Prostate gland (tissue), 2 donors: ENCODE measurements around the gene SLC29A4. TPM values are rescaled to one million over a fixed set of nuclear protein-coding genes. Genes with fewer than 3 reads are reported as not detected.

ENCODE experiments used
- DNase-seq: peaks from one replicate; pipeline ENCODE4 v3.0.0-alpha.2; 2019; ENCODE audit warnings: low spot score
- H3K27ac ChIP-seq, 2 donors: fragments of 200-600 bp; sonication (generic); 2 replicates each; pipeline ENCODE4 v1.5.1; 2017 to 2019
- H3K27me3 ChIP-seq: fragments of 200-600 bp; sonication (generic); replicated peaks from 2 replicates; pipeline ENCODE4 v1.5.1; 2019; ENCODE audit not compliant: insufficient read depth
- H3K36me3 ChIP-seq, 2 donors: fragments of 200-600 bp; sonication (generic); 1 replicate in 1 of 2; 2 replicates in 1 of 2; pipeline versions ENCODE4 v1.5.1 to v1.8.1; 2017 to 2019
- H3K4me1 ChIP-seq: fragments of 200-600 bp; sonication (generic); replicated peaks from 2 replicates; pipeline ENCODE4 v1.5.1; 2019
- H3K4me3 ChIP-seq, 2 donors: fragments of 200-600 bp; sonication (generic); 2 replicates each; pipeline ENCODE4 v1.5.1; 2017 to 2019
- H3K9me3 ChIP-seq: fragments of 200-600 bp; sonication (generic); 2 replicates; pipeline ENCODE4 v1.5.1; 2017
- POLR2A ChIP-seq: fragments of 450-650 bp; IDR thresholded peaks from one replicate; pipeline ENCODE4 v1.6.1; 2016; ENCODE audit warnings: antibody characterized with exemption, mild to moderate bottlenecking
- POLR2AphosphoS5 ChIP-seq: sonication (generic); formaldehyde crosslinking; IDR thresholded peaks from one replicate; pipeline ENCODE4 v1.6.1; 2017; ENCODE audit warnings: antibody characterized with exemption
- WGBS: methylation state at CpG from one replicate; pipeline ENCODE4 v1.1.5; 2018; 5-methylcytosine and 5-hydroxymethylcytosine counted together
- intact Hi-C: fragments of 100-400 bp; cut with DNase I; formaldehyde crosslinking; loops from one replicate; pipeline ENCODE4 v1.14.2; 2022
- total RNA-seq, 2 donors: library from RNA; depleted of rRNA; stranded (reverse); fragments of >200 nt; gene quantifications; one replicate each; pipeline ENCODE4 v1.1.0, GENCODE V29; 2016
- TF ChIP-seq, protein P1 (sequence below), 4 experiments: fragments of 200-600 bp in 2 of 4; fragments of 450-650 bp in 2 of 4; sonication (generic) in 2 of 4; IDR thresholded peaks; 1 replicate in 3 of 4; 2 replicates in 1 of 4; pipeline ENCODE4 v1.5.1; 2016 to 2019; ENCODE audit warnings: antibody characterized with exemption in 4 of 4, mild to moderate bottlenecking in 2 of 4, moderate library complexity in 2 of 4

Gene SLC29A4
- total RNA-seq, 2 donors from 2014 or later: 11.6 to 13.5 TPM

DNA sequence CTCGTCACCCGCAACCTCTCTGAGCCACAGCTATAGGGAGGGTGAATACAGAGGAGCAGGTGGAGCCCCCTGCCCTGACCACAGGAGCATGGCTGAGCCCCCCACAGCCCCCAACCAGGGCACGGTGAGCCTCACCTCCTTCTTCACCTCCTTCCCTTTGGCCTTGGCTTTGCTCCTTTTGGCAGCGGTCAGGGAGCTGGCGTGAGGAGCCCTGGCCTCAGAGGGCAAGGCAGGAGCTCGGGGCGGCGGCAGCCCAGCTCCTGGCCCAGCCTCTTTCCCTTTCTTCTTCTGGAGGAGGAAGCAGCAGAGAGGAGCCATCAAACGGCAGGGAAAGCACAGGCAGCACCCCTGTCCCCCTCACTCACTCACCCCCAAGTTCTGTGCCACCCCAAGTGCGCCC is 42.2 kb downstream of the SLC29A4 start:
- no peak for DNase-seq
- Histone ChIP-seq H3K27ac (no peak overlapping the region), H3K36me3 (peaks cover 3 to 20% of the 10 kb centered on the region in 2 donors), H3K9me3 (no peaks in the 10 kb centered on the region), H3K4me1 (no peaks in the 10 kb centered on the region), H3K27me3 (no peaks in the 10 kb centered on the region), H3K4me3 (no peak overlapping the region)
- intact Hi-C loops: no loop called here
- WGBS: 93% methylated on average over 10 of the region's 10 CpGs
- TF ChIP-seq POLR2A (no peak), POLR2AphosphoS5 (no peak)
- TF ChIP-seq, protein P1, sequence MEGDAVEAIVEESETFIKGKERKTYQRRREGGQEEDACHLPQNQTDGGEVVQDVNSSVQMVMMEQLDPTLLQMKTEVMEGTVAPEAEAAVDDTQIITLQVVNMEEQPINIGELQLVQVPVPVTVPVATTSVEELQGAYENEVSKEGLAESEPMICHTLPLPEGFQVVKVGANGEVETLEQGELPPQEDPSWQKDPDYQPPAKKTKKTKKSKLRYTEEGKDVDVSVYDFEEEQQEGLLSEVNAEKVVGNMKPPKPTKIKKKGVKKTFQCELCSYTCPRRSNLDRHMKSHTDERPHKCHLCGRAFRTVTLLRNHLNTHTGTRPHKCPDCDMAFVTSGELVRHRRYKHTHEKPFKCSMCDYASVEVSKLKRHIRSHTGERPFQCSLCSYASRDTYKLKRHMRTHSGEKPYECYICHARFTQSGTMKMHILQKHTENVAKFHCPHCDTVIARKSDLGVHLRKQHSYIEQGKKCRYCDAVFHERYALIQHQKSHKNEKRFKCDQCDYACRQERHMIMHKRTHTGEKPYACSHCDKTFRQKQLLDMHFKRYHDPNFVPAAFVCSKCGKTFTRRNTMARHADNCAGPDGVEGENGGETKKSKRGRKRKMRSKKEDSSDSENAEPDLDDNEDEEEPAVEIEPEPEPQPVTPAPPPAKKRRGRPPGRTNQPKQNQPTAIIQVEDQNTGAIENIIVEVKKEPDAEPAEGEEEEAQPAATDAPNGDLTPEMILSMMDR (IDR thresholded peaks at IDR 0.05): no peak

DNA sequence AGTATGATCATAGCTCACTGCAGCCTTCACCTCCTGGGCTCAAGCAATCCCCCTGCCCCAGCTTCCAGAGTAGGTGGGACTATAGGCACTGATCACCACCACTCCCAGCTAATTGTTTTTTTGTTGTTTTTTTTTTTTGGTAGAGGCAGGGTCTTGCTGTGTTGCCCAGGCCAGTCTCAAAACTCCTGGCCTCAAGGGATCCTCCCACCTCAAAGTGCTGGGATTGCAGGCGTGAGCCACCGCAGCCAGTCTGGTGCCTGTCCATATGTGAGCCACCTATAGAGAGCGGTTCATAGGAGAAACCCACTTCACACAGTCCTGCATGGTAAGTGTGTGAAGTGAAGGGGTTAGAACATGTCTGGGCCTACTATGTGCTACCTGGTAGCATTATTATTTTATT is 47.5 kb downstream of the SLC29A4 start:
- 96% methylated on average over 3 of the region's 3 CpGs for whole genome bisulfite sequencing

DNA sequence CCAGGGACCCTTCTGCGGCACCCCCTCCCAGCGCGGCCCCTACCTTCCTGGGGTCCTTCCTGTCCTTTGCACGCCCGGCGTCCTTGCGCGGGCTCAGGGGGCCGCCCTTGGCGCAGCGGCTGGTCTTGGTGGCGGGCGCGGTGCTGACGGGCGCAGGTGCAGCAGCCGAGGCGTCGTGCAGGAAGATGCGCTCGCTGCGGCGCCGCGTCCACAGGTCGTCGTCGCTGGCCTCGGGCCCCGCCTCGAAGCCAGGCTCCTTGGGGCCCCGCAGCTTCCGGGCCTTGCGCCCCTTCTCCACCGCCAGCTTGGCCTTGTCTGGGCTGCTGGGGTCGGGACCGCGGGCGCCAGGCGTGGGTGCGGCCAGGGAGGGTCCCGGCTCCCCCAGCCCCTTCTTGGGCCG is 49.8 kb downstream of the SLC29A4 start:
- intact Hi-C loops: no loop called here
- TF ChIP-seq, protein P1 (IDR thresholded peaks at IDR 0.05): no peak
- TF ChIP-seq POLR2AphosphoS5 (no peak), POLR2A (no peak)
- no peaks in the 10 kb centered on the region for H3K27me3 ChIP-seq
- H3K4me1 ChIP-seq: no peaks in the 10 kb centered on the region
- 88% methylated on average over 42 of the region's 43 CpGs for WGBS
- H3K9me3 ChIP-seq: no peaks in the 10 kb centered on the region
- no peak overlapping the region for H3K4me3 ChIP-seq
- H3K27ac ChIP-seq: no peak overlapping the region
- no peak for DNase-seq
- peaks cover 0 to 6% of the 10 kb centered on the region in 2 donors for H3K36me3 ChIP-seq

More for the DNA sequence above, 47.5 kb downstream of the SLC29A4 start:
- H3K4me1 ChIP-seq: no peaks in the 10 kb centered on the region
- H3K27ac ChIP-seq: no peak overlapping the region
- H3K27me3 ChIP-seq: no peaks in the 10 kb centered on the region
- peaks cover 0 to 6% of the 10 kb centered on the region in 2 donors for H3K36me3 ChIP-seq
- TF ChIP-seq POLR2A: no peak
- TF ChIP-seq POLR2AphosphoS5: no peak
- TF ChIP-seq, protein P1 (IDR thresholded peaks at IDR 0.05): no peak
- no peaks in the 10 kb centered on the region for H3K9me3 ChIP-seq
- no peak for DNase-seq
- intact Hi-C loops: no loop called here
- no peak overlapping the region for H3K4me3 ChIP-seq

- H3K4me3 ChIP-seq: no peak overlapping the region
- no peaks in the 10 kb centered on the region for H3K9me3 ChIP-seq
- no peak overlapping the region for H3K27ac ChIP-seq
- peaks cover 0 to 6% of the 10 kb centered on the region in 2 donors for H3K36me3 ChIP-seq
- TF ChIP-seq POLR2AphosphoS5 (no peak), POLR2A (no peak)
- TF ChIP-seq, protein P1 (IDR thresholded peaks at IDR 0.05): no peak
- intact Hi-C loops: no loop called here
- DNase-seq: no peak
- 88% methylated on average over 32 of the region's 32 CpGs for WGBS
- no peaks in the 10 kb centered on the region for H3K4me1 ChIP-seq
- no peaks in the 10 kb centered on the region for H3K27me3 ChIP-seq
Observed at GRCh38 chr7:5333121-5334045, 50.6 kb downstream of the SLC29A4 start.

DNA sequence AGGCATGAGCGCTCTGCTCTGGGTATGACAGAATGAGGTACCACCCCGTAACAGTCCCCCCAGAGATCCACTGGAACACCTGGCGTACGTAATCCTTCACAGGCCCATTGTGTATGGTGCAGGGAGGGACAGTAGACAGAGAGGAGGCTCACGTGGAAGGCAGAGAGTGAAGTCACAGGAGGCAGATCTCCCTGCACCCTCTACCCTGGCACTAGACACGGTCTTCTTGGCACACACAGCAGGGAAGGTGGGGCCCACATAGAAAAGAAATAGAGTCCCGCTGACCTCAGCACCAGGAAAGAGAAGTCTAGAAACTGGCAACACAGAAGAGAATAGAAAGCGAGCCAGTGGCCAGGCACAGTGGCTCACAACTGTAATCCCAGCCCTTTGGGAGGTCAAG is 51.9 kb downstream of the SLC29A4 start:
- TF ChIP-seq, protein P1 (IDR thresholded peaks at IDR 0.05): no peak
- TF ChIP-seq POLR2AphosphoS5 (peak; percentile 9), POLR2A (no peak)
- Histone ChIP-seq H3K36me3 (peaks cover 0 to 6% of the 10 kb centered on the region in 2 donors), H3K4me1 (no peaks in the 10 kb centered on the region), H3K27ac (no peak overlapping the region), H3K4me3 (no peak overlapping the region), H3K9me3 (no peaks in the 10 kb centered on the region), H3K27me3 (no peaks in the 10 kb centered on the region)
- no peak for DNase-seq
- WGBS: 78% methylated on average over 8 of the region's 8 CpGs
- intact Hi-C loops: no loop called here
